Fibroblast of villous mesenchyme (primary cell): ENCODE measurements around the gene DTL. TPM values are rescaled to one million over a fixed set of nuclear protein-coding genes. Genes with fewer than 3 reads are reported as not detected.

Experiments
- DNase-seq: peaks from one replicate; pipeline ENCODE4 v3.0.0-alpha.2; 2010; ENCODE audit warnings: low read depth
- H3K4me3 ChIP-seq: 2 replicates; pipeline ENCODE4 v1.5.1; 2011; ENCODE audit warnings: low read depth, mild to moderate bottlenecking, low read length
- small RNA-seq: library from RNA; depleted of rRNA; stranded (forward); fragments of <200 nt; gene quantifications from one replicate; pipeline ENCODE3, GENCODE V24; 2012
- total RNA-seq: library from RNA; depleted of rRNA; stranded (reverse); fragments of >200 nt; gene quantifications from 2 replicates; pipeline ENCODE4 v1.2.3, GENCODE V29; 2012
- TF ChIP-seq, protein P1 (sequence below): IDR thresholded peaks from 2 replicates; pipeline ENCODE4 v1.5.1; 2012; ENCODE audit warnings: low read depth, mild to moderate bottlenecking, low read length; ENCODE audit not compliant: insufficient read depth

Gene DTL
- total RNA-seq, 1 donor = 16.0 TPM

- TF ChIP-seq, protein P1, sequence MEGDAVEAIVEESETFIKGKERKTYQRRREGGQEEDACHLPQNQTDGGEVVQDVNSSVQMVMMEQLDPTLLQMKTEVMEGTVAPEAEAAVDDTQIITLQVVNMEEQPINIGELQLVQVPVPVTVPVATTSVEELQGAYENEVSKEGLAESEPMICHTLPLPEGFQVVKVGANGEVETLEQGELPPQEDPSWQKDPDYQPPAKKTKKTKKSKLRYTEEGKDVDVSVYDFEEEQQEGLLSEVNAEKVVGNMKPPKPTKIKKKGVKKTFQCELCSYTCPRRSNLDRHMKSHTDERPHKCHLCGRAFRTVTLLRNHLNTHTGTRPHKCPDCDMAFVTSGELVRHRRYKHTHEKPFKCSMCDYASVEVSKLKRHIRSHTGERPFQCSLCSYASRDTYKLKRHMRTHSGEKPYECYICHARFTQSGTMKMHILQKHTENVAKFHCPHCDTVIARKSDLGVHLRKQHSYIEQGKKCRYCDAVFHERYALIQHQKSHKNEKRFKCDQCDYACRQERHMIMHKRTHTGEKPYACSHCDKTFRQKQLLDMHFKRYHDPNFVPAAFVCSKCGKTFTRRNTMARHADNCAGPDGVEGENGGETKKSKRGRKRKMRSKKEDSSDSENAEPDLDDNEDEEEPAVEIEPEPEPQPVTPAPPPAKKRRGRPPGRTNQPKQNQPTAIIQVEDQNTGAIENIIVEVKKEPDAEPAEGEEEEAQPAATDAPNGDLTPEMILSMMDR = no peak
- H3K4me3 ChIP-seq = no peak overlapping the region
- no peak for DNase-seq
Measured at GRCh38 chr1:212149566-212149965, 114.0 kb downstream of the DTL start.

GRCh38 chr1:212152308-212152693 lies 116.8 kb downstream of the DTL start:
- TF ChIP-seq, protein P1 = no peak
- H3K4me3 ChIP-seq = no peak overlapping the region
- no peak for DNase-seq

- TF ChIP-seq, protein P1 = no peak
- no peak overlapping the region for H3K4me3 ChIP-seq
- DNase-seq = no peak
Measured at GRCh38 chr1:212152869-212153268, 117.3 kb downstream of the DTL start.

DNA sequence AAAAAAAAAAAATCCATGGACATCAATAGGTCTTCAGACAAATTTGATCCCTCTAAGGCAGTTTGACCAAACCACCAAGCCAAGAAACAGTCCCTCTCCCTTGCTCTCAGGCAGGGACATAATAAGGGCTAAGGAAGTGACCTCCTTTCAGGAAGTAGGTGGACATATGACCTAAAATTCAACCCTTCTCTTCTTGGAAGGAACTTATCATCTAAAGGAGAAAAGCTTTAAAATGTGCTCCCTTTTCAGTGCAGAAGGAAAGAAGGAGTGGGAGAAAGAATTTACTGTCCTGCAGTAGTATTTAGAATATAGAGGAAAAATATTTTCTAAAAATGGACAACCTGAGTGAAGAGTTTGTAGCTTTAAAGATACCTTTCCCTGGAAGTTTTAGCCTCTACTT lies 118.1 kb downstream of the DTL start:
- H3K4me3 ChIP-seq = no peak overlapping the region
- TF ChIP-seq, protein P1 = no peak
- DNase-seq = no peak

Small RNA genes within 50 kb of the gene (small RNA-seq; reads per million reads assigned to genes)
- not detected for gene MIR3122
- not detected for gene RF00568
- not detected for gene RN7SKP98

Other genes with a start within 250 kb of the DTL start
- gene LPGAT1, start 205.0 kb upstream of the DTL start, total RNA-seq = 59.9 and 73.4 TPM in 2 replicates
- gene INTS7, start 191 bp upstream of the DTL start, total RNA-seq = 14.5 and 22.9 TPM in 2 replicates
- 21.9 and 29.4 TPM in 2 replicates for gene PPP2R5A, start 249.7 kb downstream of the DTL start, total RNA-seq